ENCODE results near the gene NSF.

The NSF gene

DNA sequence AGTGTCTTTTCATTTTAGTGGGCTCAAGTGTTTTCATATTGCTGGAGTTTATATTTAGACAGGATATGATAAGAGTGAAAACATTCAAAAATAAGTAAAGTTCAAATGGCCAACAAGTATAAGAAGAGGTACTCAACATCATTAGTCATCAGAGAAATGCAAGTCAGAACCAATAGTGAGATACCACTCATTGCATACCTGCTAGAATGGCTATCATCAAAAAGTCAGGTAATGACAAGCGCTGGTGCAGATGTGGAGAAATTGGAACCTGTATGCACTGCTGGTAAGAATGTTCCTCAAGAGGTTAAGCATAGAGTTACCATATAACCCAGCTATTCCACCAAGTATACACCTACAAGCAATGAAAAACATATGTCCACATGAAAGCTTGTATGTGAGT, 140.2 kb downstream of the NSF start:
- TF ChIP-seq, protein P1, sequence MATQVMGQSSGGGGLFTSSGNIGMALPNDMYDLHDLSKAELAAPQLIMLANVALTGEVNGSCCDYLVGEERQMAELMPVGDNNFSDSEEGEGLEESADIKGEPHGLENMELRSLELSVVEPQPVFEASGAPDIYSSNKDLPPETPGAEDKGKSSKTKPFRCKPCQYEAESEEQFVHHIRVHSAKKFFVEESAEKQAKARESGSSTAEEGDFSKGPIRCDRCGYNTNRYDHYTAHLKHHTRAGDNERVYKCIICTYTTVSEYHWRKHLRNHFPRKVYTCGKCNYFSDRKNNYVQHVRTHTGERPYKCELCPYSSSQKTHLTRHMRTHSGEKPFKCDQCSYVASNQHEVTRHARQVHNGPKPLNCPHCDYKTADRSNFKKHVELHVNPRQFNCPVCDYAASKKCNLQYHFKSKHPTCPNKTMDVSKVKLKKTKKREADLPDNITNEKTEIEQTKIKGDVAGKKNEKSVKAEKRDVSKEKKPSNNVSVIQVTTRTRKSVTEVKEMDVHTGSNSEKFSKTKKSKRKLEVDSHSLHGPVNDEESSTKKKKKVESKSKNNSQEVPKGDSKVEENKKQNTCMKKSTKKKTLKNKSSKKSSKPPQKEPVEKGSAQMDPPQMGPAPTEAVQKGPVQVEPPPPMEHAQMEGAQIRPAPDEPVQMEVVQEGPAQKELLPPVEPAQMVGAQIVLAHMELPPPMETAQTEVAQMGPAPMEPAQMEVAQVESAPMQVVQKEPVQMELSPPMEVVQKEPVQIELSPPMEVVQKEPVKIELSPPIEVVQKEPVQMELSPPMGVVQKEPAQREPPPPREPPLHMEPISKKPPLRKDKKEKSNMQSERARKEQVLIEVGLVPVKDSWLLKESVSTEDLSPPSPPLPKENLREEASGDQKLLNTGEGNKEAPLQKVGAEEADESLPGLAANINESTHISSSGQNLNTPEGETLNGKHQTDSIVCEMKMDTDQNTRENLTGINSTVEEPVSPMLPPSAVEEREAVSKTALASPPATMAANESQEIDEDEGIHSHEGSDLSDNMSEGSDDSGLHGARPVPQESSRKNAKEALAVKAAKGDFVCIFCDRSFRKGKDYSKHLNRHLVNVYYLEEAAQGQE (IDR thresholded peaks at IDR 0.05; ENCODE audit: insufficient read depth in 1 of 2, low read depth in 2 of 2, low read length in 2 of 2): no peak
- TF ChIP-seq TAF1 (IDR thresholded peaks at IDR 0.05; ENCODE audit: borderline replicate concordance, insufficient read depth, low read length): no peak
- no peak for TF ChIP-seq FOXP2 (optimal IDR thresholded peaks at IDR 0.05; ENCODE audit: borderline replicate concordance, extremely low read depth, extremely low read length, insufficient read depth)
- TF ChIP-seq SIN3A (IDR thresholded peaks at IDR 0.05; ENCODE audit: borderline replicate concordance, insufficient read depth, low read length): no peak
- no peak for TF ChIP-seq POLR2AphosphoS5 (IDR thresholded peaks at IDR 0.05; ENCODE audit: low read depth, low read length)

DNA sequence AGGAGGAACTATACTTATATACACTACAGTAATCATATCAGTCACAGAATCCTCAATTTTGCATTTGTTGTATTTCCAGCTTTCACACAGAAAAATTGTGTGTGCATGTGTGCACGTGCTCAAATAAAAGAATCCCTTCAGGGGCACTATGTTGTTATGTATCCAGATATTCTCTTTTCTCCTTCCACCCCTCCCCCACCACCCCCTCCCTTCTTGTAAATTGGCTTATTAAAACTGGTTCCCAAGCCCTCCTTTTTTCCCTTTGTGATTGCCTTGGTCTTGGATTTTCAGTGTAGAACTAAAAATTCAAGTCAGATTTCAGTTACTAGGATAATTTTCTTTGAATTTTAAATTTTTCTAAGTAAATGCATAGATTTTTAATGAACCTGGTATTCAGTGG, 141.7 kb downstream of the NSF start:
- TF ChIP-seq, protein P1 (IDR thresholded peaks at IDR 0.05; ENCODE audit: insufficient read depth in 1 of 2, low read depth in 2 of 2, low read length in 2 of 2): no peak
- TF ChIP-seq SIN3A (IDR thresholded peaks at IDR 0.05; ENCODE audit: borderline replicate concordance, insufficient read depth, low read length) (no peak), FOXP2 (optimal IDR thresholded peaks at IDR 0.05; ENCODE audit: borderline replicate concordance, extremely low read depth, extremely low read length, insufficient read depth) (no peak), TAF1 (IDR thresholded peaks at IDR 0.05; ENCODE audit: borderline replicate concordance, insufficient read depth, low read length) (no peak), POLR2AphosphoS5 (IDR thresholded peaks at IDR 0.05; ENCODE audit: low read depth, low read length) (no peak)

DNA sequence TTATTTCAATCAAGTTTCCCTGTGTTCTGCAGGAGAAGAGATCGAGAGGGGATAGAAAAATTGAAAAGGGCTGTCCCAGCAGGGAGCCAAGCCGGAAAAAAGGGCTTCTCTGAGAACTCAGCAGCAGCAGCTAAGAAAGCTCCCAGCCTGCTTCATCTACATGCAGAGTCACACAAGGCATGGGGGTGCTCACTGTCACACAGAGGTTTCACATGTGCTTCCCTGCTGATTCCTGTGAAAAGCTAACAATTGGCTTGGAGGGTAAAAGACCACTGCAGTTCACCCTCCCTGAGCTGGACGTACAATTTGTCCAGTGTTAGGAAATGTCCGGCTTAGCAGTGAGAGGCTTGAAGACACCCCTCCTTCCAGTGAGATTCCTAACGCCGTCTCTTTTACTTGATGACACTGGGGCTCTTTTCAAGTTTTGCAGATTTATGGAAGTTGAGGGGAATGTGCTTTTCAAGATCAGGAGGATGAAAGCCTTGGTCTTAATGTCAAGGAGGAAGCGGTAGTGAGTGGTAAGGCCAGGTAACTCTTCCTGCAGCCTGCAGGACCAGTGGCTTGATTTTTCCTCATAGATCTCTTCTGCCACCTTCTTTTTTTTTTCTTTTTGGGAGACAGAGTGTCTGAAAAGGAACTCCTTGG, 142.4 kb downstream of the NSF start:
- no peak for TF ChIP-seq SIN3A (IDR thresholded peaks at IDR 0.05; ENCODE audit: borderline replicate concordance, insufficient read depth, low read length)

DNA sequence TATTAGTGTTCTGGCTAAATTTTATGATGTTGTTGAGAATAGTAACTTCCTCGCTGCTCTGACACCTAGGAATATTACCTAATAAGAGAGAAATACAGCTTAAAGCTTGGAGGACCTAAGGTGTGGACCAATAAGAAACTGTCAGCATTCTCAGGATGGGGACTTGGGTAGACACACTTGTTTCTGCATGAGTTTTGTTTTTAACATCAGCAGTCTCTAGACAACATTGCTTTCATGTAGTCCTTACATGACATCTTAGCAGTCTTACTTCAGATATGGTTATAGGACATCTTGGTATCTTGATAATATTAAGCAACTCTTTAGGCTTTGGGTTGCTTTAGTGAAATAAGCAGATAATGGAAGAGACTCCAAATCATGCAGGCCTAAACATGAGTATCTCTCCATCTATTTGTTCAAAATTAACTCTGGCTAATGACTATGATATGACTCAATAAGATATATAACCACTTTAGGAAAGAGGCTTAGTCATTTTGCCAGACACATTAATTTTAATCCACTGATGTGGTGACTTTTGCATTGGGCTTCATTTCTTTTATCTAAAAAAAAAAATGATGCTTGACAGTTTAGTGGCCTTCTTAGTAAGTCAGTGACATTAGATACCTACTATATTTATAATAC, 143.5 kb downstream of the NSF start:
- TF ChIP-seq, protein P1 (IDR thresholded peaks at IDR 0.05; ENCODE audit: insufficient read depth in 1 of 2, low read depth in 2 of 2, low read length in 2 of 2): no peak
- no peak for TF ChIP-seq FOXP2 (optimal IDR thresholded peaks at IDR 0.05; ENCODE audit: borderline replicate concordance, extremely low read depth, extremely low read length, insufficient read depth)
- no peak for TF ChIP-seq TAF1 (IDR thresholded peaks at IDR 0.05; ENCODE audit: borderline replicate concordance, insufficient read depth, low read length)
- no peak for TF ChIP-seq POLR2AphosphoS5 (IDR thresholded peaks at IDR 0.05; ENCODE audit: low read depth, low read length)
- TF ChIP-seq SIN3A (IDR thresholded peaks at IDR 0.05; ENCODE audit: borderline replicate concordance, insufficient read depth, low read length): no peak

DNA sequence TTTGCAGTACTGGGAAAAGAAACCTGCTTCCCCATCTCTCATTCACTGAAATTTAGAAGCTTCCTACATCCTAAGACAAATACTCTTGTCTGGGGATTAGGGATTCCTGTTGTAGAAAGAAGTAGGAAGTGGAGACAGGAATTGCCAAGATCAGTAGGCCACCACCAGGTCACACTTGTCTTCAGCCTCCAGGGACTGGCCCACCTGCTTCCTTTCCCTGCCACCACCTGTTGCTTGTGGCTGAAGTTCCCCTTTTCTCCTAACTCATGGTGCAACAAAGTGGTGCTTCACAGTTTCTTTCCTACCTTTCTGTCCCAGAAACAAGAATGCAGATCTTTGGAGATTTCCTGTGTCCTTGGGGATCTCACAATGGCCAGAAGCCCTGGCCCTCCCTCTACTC, 145.6 kb downstream of the NSF start:
- TF ChIP-seq SIN3A (IDR thresholded peaks at IDR 0.05; ENCODE audit: borderline replicate concordance, insufficient read depth, low read length) (no peak), FOXP2 (optimal IDR thresholded peaks at IDR 0.05; ENCODE audit: borderline replicate concordance, extremely low read depth, extremely low read length, insufficient read depth) (no peak), TAF1 (IDR thresholded peaks at IDR 0.05; ENCODE audit: borderline replicate concordance, insufficient read depth, low read length) (no peak), POLR2AphosphoS5 (IDR thresholded peaks at IDR 0.05; ENCODE audit: low read depth, low read length) (no peak)
- TF ChIP-seq, protein P1 (IDR thresholded peaks at IDR 0.05; ENCODE audit: insufficient read depth in 1 of 2, low read depth in 2 of 2, low read length in 2 of 2): no peak

All from PFSK-1 (cell line).